Panc1 (cell line): Measurements from ENCODE around the gene H2AZ2. TPM values are rescaled to one million over a fixed set of nuclear protein-coding genes. Genes with fewer than 3 reads are reported as not detected.

Experiments used
- ATAC-seq: fragments of 200-7000 bp; cut with Tn5 transposase; 2 replicates; pipeline ENCODE4 v1.9.1; 2020; ENCODE audit warnings: mild to moderate bottlenecking, moderate library complexity
- BruUV-seq: library from RNA; stranded (reverse); fragments of 400-500 nt; replicated peaks from 2 replicates; lab custom pipeline; 2021; lab: Mats Ljungman, UMichigan
- CTCF ChIA-PET: fragments of 300-600 bp; sonication (Branson Sonifier 250); formaldehyde crosslinking; loops from one replicate; lab custom pipeline; 2022; ENCODE audit warnings: antibody characterized with exemption; lab: Charles Lee
- POLR2A ChIA-PET: fragments of 300-600 bp; sonication (Branson Sonifier 250); formaldehyde crosslinking; loops from one replicate; lab custom pipeline; 2022; ENCODE audit warnings: antibody characterized with exemption; lab: Charles Lee
- DNase-seq: peaks from one replicate; pipeline ENCODE4 v3.0.0-alpha.2; 2010; ENCODE audit warnings: low read depth, low spot score
- H3K27ac ChIP-seq: 2 replicates; pipeline ENCODE4 v1.5.1; 2011; ENCODE audit warnings: mild to moderate bottlenecking, low read length, inconsistent platforms
- H3K27me3 ChIP-seq: fragments of 200-500 bp; sonication (Bioruptor generic); 2 replicates; pipeline ENCODE4 v1.6.0; 2014; ENCODE audit warnings: low read length, inconsistent platforms; ENCODE audit not compliant: control insufficient read depth, insufficient read depth
- H3K36me3 ChIP-seq: fragments of 200-500 bp; sonication (Bioruptor generic); 2 replicates; pipeline ENCODE4 v1.5.1; 2014; ENCODE audit warnings: inconsistent platforms, mild to moderate bottlenecking, low read length, moderate library complexity; ENCODE audit not compliant: control insufficient read depth, insufficient read depth
- H3K4me1 ChIP-seq: 2 replicates; pipeline ENCODE4 v1.5.1; 2011; ENCODE audit warnings: inconsistent platforms, mild to moderate bottlenecking, low read length, moderate library complexity; ENCODE audit not compliant: control insufficient read depth, insufficient read depth
- H3K4me3 ChIP-seq, 2 experiments: 2 replicates each; pipeline ENCODE4 v1.5.1; 2011 to 2012; ENCODE audit warnings: low read depth in 2 of 2, low read length in 2 of 2, mild to moderate bottlenecking in 2 of 2, inconsistent platforms in 1 of 2, moderate library complexity in 1 of 2
- H3K9me3 ChIP-seq: fragments of 200-500 bp; sonication (Bioruptor generic); 2 replicates; pipeline ENCODE4 v1.5.1; 2014; ENCODE audit warnings: low read depth, mild to moderate bottlenecking, inconsistent platforms, low read length, moderate library complexity; ENCODE audit not compliant: control insufficient read depth, insufficient read depth
- POLR2AphosphoS5 ChIP-seq: IDR thresholded peaks from 2 replicates; pipeline ENCODE4 v1.6.1; 2012; ENCODE audit warnings: mild to moderate bottlenecking, low read depth, low read length, moderate library complexity
- SIN3A ChIP-seq: IDR thresholded peaks from 2 replicates; pipeline ENCODE4 v1.6.1; 2012; ENCODE audit warnings: low read depth, mild to moderate bottlenecking, low read length, moderate library complexity, borderline replicate concordance; ENCODE audit not compliant: insufficient read depth
- TCF7L2 ChIP-seq: IDR thresholded peaks from 2 replicates; pipeline ENCODE4 v1.6.1; 2011; ENCODE audit warnings: mild to moderate bottlenecking, low read depth, low read length, inconsistent platforms
- in situ Hi-C: cut with HindIII; loops from 2 replicates; pipeline ENCODE4 v1.10.0; 2016; ENCODE audit warnings: low sequenced_read_pairs, low pct_unique_long_range_greater_than_20kb
- intact Hi-C: fragments of 100-400 bp; cut with micrococcal nuclease; formaldehyde crosslinking; loops from one replicate; pipeline ENCODE4 v1.10.0; 2022; ENCODE audit not compliant: unreplicated experiment
- total RNA-seq: library from RNA; stranded (reverse); gene quantifications from one replicate; pipeline ENCODE4 v1.2.1, GENCODE V29; 2021; ENCODE audit not compliant: unreplicated experiment
- TF ChIP-seq, protein P1 (sequence below), 2 experiments: IDR thresholded peaks; 2 replicates each; pipeline ENCODE4 v1.6.1; 2011 to 2012; ENCODE audit warnings: low read depth in 2 of 2, control low read depth in 1 of 2, low read length in 1 of 2, mild to moderate bottlenecking in 1 of 2, moderate library complexity in 1 of 2; ENCODE audit not compliant: insufficient read depth in 1 of 2
- TF ChIP-seq, protein P2 (sequence below): fragments of 450-650 bp; IDR thresholded peaks from 2 replicates; pipeline ENCODE4 v1.5.1; 2017; ENCODE audit warnings: mild to moderate bottlenecking

Gene H2AZ2
- total RNA-seq, 1 experiment from 2014 or later, result 319 TPM

DNA sequence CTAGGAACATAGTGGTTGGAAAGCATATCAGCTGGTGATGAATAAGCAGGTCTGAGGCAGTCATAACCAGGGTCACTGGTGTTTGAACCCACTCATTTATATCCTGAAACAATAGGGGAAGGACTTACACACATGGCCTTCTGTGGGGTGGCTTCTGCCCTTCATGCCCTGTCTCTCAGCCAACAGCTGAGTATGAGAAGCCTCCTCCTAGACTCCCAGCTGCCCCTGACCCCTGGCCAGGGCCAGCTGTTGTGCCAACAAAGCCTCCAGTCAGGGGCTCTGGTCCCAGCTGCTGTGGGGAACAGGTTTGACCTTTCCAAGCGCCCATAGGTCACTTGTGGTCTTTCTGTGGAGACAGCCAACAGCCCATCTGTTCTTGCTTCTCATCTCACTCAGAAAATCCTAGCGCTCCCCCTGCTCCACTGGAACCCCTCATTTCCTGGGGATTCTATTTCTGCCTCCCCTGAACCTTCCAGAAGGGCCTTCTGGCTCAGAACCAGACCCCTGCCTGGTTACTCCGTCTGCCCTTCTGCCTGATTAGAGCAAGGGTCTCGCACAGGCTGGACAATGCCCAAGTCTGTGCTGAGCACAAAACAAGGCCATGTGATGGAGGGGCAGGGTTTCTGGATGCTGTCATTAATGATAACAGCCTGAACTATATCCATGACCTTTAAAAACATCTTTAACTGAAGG lies 47.1 kb upstream of the H2AZ2 start:
- in situ Hi-C loops, result no loop called here
- POLR2A ChIA-PET, result interaction anchor here (0.6 to 1.0 kb wide), 4 partner anchors 9 to 22 kb away, joined by 3 to 6 read pairs (median 4); no protein-coding TSS in a partner anchor
- no peak for ATAC-seq
- CTCF ChIA-PET, result interaction anchor here (0.5 kb wide), 1 partner anchor 139 kb away, joined by 3 read pairs; no protein-coding TSS in a partner anchor
- Histone ChIP-seq H3K27ac (no peak overlapping the region), H3K4me1 (no peaks in the 10 kb centered on the region), H3K4me3 (no peak overlapping the region), H3K36me3 (no peaks in the 10 kb centered on the region), H3K27me3 (no peaks in the 10 kb centered on the region), H3K9me3 (no peaks in the 10 kb centered on the region)
- intact Hi-C loops, result no loop called here
- BruUV-seq, result no TSS peak
- DNase-seq, result no peak
- no peak for TF ChIP-seq SIN3A
- TF ChIP-seq, protein P1, sequence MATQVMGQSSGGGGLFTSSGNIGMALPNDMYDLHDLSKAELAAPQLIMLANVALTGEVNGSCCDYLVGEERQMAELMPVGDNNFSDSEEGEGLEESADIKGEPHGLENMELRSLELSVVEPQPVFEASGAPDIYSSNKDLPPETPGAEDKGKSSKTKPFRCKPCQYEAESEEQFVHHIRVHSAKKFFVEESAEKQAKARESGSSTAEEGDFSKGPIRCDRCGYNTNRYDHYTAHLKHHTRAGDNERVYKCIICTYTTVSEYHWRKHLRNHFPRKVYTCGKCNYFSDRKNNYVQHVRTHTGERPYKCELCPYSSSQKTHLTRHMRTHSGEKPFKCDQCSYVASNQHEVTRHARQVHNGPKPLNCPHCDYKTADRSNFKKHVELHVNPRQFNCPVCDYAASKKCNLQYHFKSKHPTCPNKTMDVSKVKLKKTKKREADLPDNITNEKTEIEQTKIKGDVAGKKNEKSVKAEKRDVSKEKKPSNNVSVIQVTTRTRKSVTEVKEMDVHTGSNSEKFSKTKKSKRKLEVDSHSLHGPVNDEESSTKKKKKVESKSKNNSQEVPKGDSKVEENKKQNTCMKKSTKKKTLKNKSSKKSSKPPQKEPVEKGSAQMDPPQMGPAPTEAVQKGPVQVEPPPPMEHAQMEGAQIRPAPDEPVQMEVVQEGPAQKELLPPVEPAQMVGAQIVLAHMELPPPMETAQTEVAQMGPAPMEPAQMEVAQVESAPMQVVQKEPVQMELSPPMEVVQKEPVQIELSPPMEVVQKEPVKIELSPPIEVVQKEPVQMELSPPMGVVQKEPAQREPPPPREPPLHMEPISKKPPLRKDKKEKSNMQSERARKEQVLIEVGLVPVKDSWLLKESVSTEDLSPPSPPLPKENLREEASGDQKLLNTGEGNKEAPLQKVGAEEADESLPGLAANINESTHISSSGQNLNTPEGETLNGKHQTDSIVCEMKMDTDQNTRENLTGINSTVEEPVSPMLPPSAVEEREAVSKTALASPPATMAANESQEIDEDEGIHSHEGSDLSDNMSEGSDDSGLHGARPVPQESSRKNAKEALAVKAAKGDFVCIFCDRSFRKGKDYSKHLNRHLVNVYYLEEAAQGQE (IDR thresholded peaks at IDR 0.05; ENCODE audit: insufficient read depth in 1 of 2, low read depth in 2 of 2, low read length in 1 of 2), result no peak
- no peak for TF ChIP-seq POLR2AphosphoS5

DNA sequence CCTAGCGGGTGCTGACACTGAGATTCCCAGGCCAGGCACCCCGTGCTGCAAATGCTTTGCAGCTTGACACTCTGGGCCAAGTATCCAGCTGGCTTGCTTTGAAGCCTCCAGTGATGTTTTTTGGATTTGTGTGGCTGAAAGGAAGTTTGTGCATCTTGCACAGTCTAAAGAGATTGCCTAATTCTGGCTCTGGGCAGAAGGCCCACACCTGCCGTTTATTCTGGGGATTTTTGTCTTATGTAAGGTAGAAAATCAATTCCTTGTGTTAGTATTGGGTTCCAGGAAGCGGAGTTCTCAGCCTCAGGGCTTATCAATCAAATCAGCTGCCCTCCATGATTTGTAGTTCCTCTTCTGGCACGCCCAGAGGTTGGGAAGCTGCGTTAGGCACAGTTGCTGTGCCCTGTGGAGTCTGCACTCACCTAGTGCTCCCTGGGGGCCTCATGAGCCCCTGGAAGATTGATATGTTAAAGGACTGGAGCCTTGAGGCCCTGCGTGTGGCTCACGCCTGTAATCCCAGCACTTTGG lies 45.9 kb upstream of the H2AZ2 start:
- POLR2A ChIA-PET, result interaction anchor here (0.5 to 0.6 kb wide), 2 partner anchors 11 to 32 kb away, joined by 4 read pairs; no protein-coding TSS in a partner anchor
- DNase-seq, result no peak
- no peak overlapping the region for H3K4me3 ChIP-seq
- H3K36me3 ChIP-seq, result no peaks in the 10 kb centered on the region
- BruUV-seq, result no TSS peak
- no peaks in the 10 kb centered on the region for H3K27me3 ChIP-seq
- no peak overlapping the region for H3K27ac ChIP-seq
- intact Hi-C loops, result no loop called here
- no peak for ATAC-seq
- in situ Hi-C loops, result no loop called here
- CTCF ChIA-PET, result interaction anchor here (0.6 kb wide), 1 partner anchor 489 kb away, joined by 5 read pairs; no protein-coding TSS in a partner anchor
- TF ChIP-seq, protein P2, sequence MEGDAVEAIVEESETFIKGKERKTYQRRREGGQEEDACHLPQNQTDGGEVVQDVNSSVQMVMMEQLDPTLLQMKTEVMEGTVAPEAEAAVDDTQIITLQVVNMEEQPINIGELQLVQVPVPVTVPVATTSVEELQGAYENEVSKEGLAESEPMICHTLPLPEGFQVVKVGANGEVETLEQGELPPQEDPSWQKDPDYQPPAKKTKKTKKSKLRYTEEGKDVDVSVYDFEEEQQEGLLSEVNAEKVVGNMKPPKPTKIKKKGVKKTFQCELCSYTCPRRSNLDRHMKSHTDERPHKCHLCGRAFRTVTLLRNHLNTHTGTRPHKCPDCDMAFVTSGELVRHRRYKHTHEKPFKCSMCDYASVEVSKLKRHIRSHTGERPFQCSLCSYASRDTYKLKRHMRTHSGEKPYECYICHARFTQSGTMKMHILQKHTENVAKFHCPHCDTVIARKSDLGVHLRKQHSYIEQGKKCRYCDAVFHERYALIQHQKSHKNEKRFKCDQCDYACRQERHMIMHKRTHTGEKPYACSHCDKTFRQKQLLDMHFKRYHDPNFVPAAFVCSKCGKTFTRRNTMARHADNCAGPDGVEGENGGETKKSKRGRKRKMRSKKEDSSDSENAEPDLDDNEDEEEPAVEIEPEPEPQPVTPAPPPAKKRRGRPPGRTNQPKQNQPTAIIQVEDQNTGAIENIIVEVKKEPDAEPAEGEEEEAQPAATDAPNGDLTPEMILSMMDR, result no peak
- TF ChIP-seq, protein P1 (IDR thresholded peaks at IDR 0.05; ENCODE audit: insufficient read depth in 1 of 2, low read depth in 2 of 2, low read length in 1 of 2), result no peak
- TF ChIP-seq POLR2AphosphoS5 (no peak), TCF7L2 (no peak), SIN3A (no peak)
- no peaks in the 10 kb centered on the region for H3K4me1 ChIP-seq
- H3K9me3 ChIP-seq, result no peaks in the 10 kb centered on the region
